Ectodermal cell (in vitro differentiated cells): Measurements from ENCODE around the gene TBX21. TPM values are rescaled to one million over a fixed set of nuclear protein-coding genes. Genes with fewer than 3 reads are reported as not detected.

Source experiments
- H3K27ac ChIP-seq: 2 replicates; pipeline ENCODE4 v1.7.0; 2013; ENCODE audit warnings: mild to moderate bottlenecking, low read depth, low read length; ENCODE audit not compliant: insufficient read depth, poor library complexity, severe bottlenecking
- H3K27me3 ChIP-seq: 2 replicates; pipeline ENCODE4 v1.7.0; 2013; ENCODE audit warnings: mild to moderate bottlenecking, low read length; ENCODE audit not compliant: insufficient read depth, control insufficient read depth, poor library complexity, severe bottlenecking
- H3K36me3 ChIP-seq: one replicate; pipeline ENCODE4 v1.7.0; 2013; ENCODE audit warnings: low read length; ENCODE audit not compliant: control insufficient read depth, insufficient read depth
- H3K4me1 ChIP-seq: one replicate; pipeline ENCODE4 v1.7.0; 2013; ENCODE audit warnings: low read length; ENCODE audit not compliant: control insufficient read depth, insufficient read depth
- H3K4me3 ChIP-seq: 2 replicates; pipeline ENCODE4 v1.7.0; 2013; ENCODE audit warnings: low read depth, low read length, control low read depth; ENCODE audit not compliant: insufficient read depth
- H3K9me3 ChIP-seq: 2 replicates; pipeline ENCODE4 v1.7.0; 2013; ENCODE audit warnings: mild to moderate bottlenecking, low read length, moderate library complexity; ENCODE audit not compliant: control insufficient read depth
- WGBS, 2 experiments: methylation state at CpG; one replicate each; pipeline ENCODE4 v1.1.7; 2013; ENCODE audit warnings: missing lambda C conversion rate in 2 of 2; 5-methylcytosine and 5-hydroxymethylcytosine counted together
- polyA plus RNA-seq, 4 experiments: library from polyadenylated mRNA; stranded (reverse); fragments of 50-300 nt; gene quantifications; one replicate each; pipeline ENCODE4 v1.2.3, GENCODE V29; 2013

TBX21 gene
- not detected for polyA plus RNA-seq (2013, experiment 1 of 4)
- polyA plus RNA-seq (2013, experiment 2 of 4): not detected
- polyA plus RNA-seq (2013, experiment 3 of 4): not detected
- polyA plus RNA-seq (2013, experiment 4 of 4): not detected

GRCh38 chr17:47733047-47733673 is at the start of gene TBX21:
TBX21 (plus strand) TSS chr17:47733236; CDS start chr17:47733455, 219 bp downstream.
- H3K27me3 ChIP-seq: peaks cover 72% of the 10 kb centered on the region
- no peaks in the 10 kb centered on the region for H3K36me3 ChIP-seq
- WGBS, 2 experiments: 1% methylated on average over 73 of the region's 73 CpGs
- no peaks in the 10 kb centered on the region for H3K9me3 ChIP-seq
- H3K4me3 ChIP-seq: peak within 1 kb of the TSS; percentile 31
- no peaks in the 10 kb centered on the region for H3K4me1 ChIP-seq
- H3K27ac ChIP-seq: no peak within 1 kb of the TSS

- H3K36me3 ChIP-seq: peaks cover 48% of the 10 kb centered on the region
- peaks cover 4% of the 10 kb centered on the region for H3K4me1 ChIP-seq
- no peak overlapping the region for H3K27ac ChIP-seq
- no peak overlapping the region for H3K4me3 ChIP-seq
- 94 to 95% methylated on average over 4 of the region's 4 CpGs for WGBS, 2 experiments
- no peaks in the 10 kb centered on the region for H3K27me3 ChIP-seq
- no peaks in the 10 kb centered on the region for H3K9me3 ChIP-seq
These were observed 49.0 kb upstream of the TBX21 start for GRCh38 chr17:47684025-47684424.

- Histone ChIP-seq H3K4me1 (peaks cover 4% of the 10 kb centered on the region), H3K27me3 (no peaks in the 10 kb centered on the region), H3K9me3 (no peaks in the 10 kb centered on the region), H3K36me3 (peaks cover 43% of the 10 kb centered on the region), H3K27ac (no peak overlapping the region), H3K4me3 (no peak overlapping the region)
- 96% methylated on average over 4 of the region's 4 CpGs for WGBS, 2 experiments
These were observed 48.4 kb upstream of the TBX21 start for GRCh38 chr17:47684535-47685193.

- 95 to 98% methylated on average over 4 of the region's 4 CpGs for WGBS, 2 experiments
- H3K4me3 ChIP-seq: no peak overlapping the region
- no peaks in the 10 kb centered on the region for H3K9me3 ChIP-seq
- H3K27ac ChIP-seq: no peak overlapping the region
- peaks cover 4% of the 10 kb centered on the region for H3K4me1 ChIP-seq
- peaks cover 32% of the 10 kb centered on the region for H3K36me3 ChIP-seq
- H3K27me3 ChIP-seq: no peaks in the 10 kb centered on the region
These were observed 47.3 kb upstream of the TBX21 start for GRCh38 chr17:47685556-47686275.

- H3K4me3 ChIP-seq: no peak overlapping the region
- H3K27ac ChIP-seq: no peak overlapping the region
- no peaks in the 10 kb centered on the region for H3K9me3 ChIP-seq
- 90 to 100% methylated on average over 1 of the region's 1 CpG for WGBS, 2 experiments
- H3K36me3 ChIP-seq: peaks cover 28% of the 10 kb centered on the region
- peaks cover 4% of the 10 kb centered on the region for H3K4me1 ChIP-seq
- H3K27me3 ChIP-seq: no peaks in the 10 kb centered on the region
These were observed 46.8 kb upstream of the TBX21 start for GRCh38 chr17:47686276-47686635.

- Histone ChIP-seq H3K27me3 (no peaks in the 10 kb centered on the region), H3K27ac (no peak overlapping the region), H3K9me3 (no peaks in the 10 kb centered on the region), H3K4me3 (no peak overlapping the region), H3K36me3 (peaks cover 25% of the 10 kb centered on the region), H3K4me1 (peaks cover 4% of the 10 kb centered on the region)
- 97% methylated on average over 7 of the region's 7 CpGs for WGBS, 2 experiments
These were observed 46.2 kb upstream of the TBX21 start for GRCh38 chr17:47686664-47687327.

GRCh38 chr17:47687328-47687690 is 45.7 kb upstream of the TBX21 start:
- peaks cover 20% of the 10 kb centered on the region for H3K36me3 ChIP-seq
- no peaks in the 10 kb centered on the region for H3K27me3 ChIP-seq
- H3K27ac ChIP-seq: no peak overlapping the region
- no peaks in the 10 kb centered on the region for H3K9me3 ChIP-seq
- H3K4me3 ChIP-seq: no peak overlapping the region
- peaks cover 5% of the 10 kb centered on the region for H3K4me1 ChIP-seq

GRCh38 chr17:47687748-47688147 is 45.3 kb upstream of the TBX21 start:
- no peak overlapping the region for H3K4me3 ChIP-seq
- H3K27me3 ChIP-seq: no peaks in the 10 kb centered on the region
- 80 to 83% methylated on average over 1 of the region's 1 CpG for WGBS, 2 experiments
- H3K27ac ChIP-seq: no peak overlapping the region
- peaks cover 9% of the 10 kb centered on the region for H3K4me1 ChIP-seq
- H3K36me3 ChIP-seq: peaks cover 16% of the 10 kb centered on the region
- no peaks in the 10 kb centered on the region for H3K9me3 ChIP-seq

- H3K4me1 ChIP-seq: peaks cover 18% of the 10 kb centered on the region
- H3K27me3 ChIP-seq: no peaks in the 10 kb centered on the region
- H3K36me3 ChIP-seq: peaks cover 3% of the 10 kb centered on the region
- no peak overlapping the region for H3K27ac ChIP-seq
- no peak overlapping the region for H3K4me3 ChIP-seq
- WGBS, 2 experiments: 84 to 85% methylated on average over 3 of the region's 3 CpGs
- no peaks in the 10 kb centered on the region for H3K9me3 ChIP-seq
These were observed 42.9 kb upstream of the TBX21 start for GRCh38 chr17:47690121-47690520.
